Chondrocyte (in vitro differentiated cells): ENCODE data around the gene DECR2. TPM values are rescaled to one million over a fixed set of nuclear protein-coding genes. Genes with fewer than 3 reads are reported as not detected.

ENCODE experiments used
- DNase-seq: peaks from one replicate; pipeline ENCODE4 v3.0.0; 2021; ENCODE audit warnings: mixed read lengths, low spot score
- H3K27ac Mint-ChIP-seq: one replicate; pipeline ENCODE4 v1.8.0; 2021; ENCODE audit warnings: mild to moderate bottlenecking, moderate library complexity, mixed read lengths; ENCODE audit not compliant: unreplicated experiment
- H3K27me3 Mint-ChIP-seq: 2 replicates; pipeline ENCODE4 v1.8.0; 2021; ENCODE audit warnings: low read depth, mixed read lengths
- H3K36me3 Mint-ChIP-seq: 2 replicates; pipeline ENCODE4 v1.8.0; 2021; ENCODE audit warnings: low read depth, mixed read lengths
- H3K4me1 Mint-ChIP-seq: 2 replicates; pipeline ENCODE4 v1.8.0; 2021; ENCODE audit warnings: low read depth, mild to moderate bottlenecking, mixed read lengths
- H3K4me3 Mint-ChIP-seq: one replicate; pipeline ENCODE4 v1.8.0; 2021; ENCODE audit warnings: mild to moderate bottlenecking, moderate library complexity, mixed read lengths; ENCODE audit not compliant: unreplicated experiment
- H3K9me3 Mint-ChIP-seq: 2 replicates; pipeline ENCODE4 v1.8.0; 2021; ENCODE audit warnings: low read depth, mixed read lengths
- CTCF ChIP-seq: fragments of 200-600 bp; sonication (generic); IDR thresholded peaks from 2 replicates; pipeline ENCODE4 v1.5.0; 2021; ENCODE audit warnings: antibody characterized with exemption, mild to moderate bottlenecking, moderate library complexity
- total RNA-seq: library from RNA; stranded (reverse); gene quantifications from 3 replicates; pipeline ENCODE4 v1.2.1, GENCODE V29; 2021

DECR2 gene
- total RNA-seq, 1 donor from 2014 or later = 25.1 TPM

GRCh38 chr16:450385-450784, 48.7 kb downstream of the DECR2 start:
- DNase-seq = no peak
- peak overlapping the region; percentile 2 for H3K27ac Mint-ChIP-seq
- no peaks in the 10 kb centered on the region for H3K9me3 Mint-ChIP-seq
- no peak for TF ChIP-seq CTCF
- peaks cover 12% of the 10 kb centered on the region for H3K4me1 Mint-ChIP-seq
- H3K27me3 Mint-ChIP-seq = no peaks in the 10 kb centered on the region
- H3K36me3 Mint-ChIP-seq = no peaks in the 10 kb centered on the region
- H3K4me3 Mint-ChIP-seq = no peak overlapping the region

GRCh38 chr16:450785-451512, 49.3 kb downstream of the DECR2 start:
- Mint-ChIP-seq H3K9me3 (no peaks in the 10 kb centered on the region), H3K4me1 (peaks cover 12% of the 10 kb centered on the region), H3K36me3 (no peaks in the 10 kb centered on the region), H3K4me3 (no peak overlapping the region), H3K27ac (peak overlapping the region; percentile 82), H3K27me3 (no peaks in the 10 kb centered on the region)
- TF ChIP-seq CTCF = no peak
- no peak for DNase-seq

- H3K4me3 Mint-ChIP-seq = no peak overlapping the region
- H3K27me3 Mint-ChIP-seq = no peaks in the 10 kb centered on the region
- peak overlapping the region; percentile 8 for H3K27ac Mint-ChIP-seq
- no peaks in the 10 kb centered on the region for H3K36me3 Mint-ChIP-seq
- peaks cover 33% of the 10 kb centered on the region for H3K4me1 Mint-ChIP-seq
- no peaks in the 10 kb centered on the region for H3K9me3 Mint-ChIP-seq
- no peak for DNase-seq
- TF ChIP-seq CTCF = no peak
Observed at GRCh38 chr16:454397-454940, 52.8 kb downstream of the DECR2 start.

- no peaks in the 10 kb centered on the region for H3K9me3 Mint-ChIP-seq
- no peak overlapping the region for H3K27ac Mint-ChIP-seq
- no peak for DNase-seq
- H3K4me1 Mint-ChIP-seq = peaks cover 33% of the 10 kb centered on the region
- TF ChIP-seq CTCF = no peak
- no peak overlapping the region for H3K4me3 Mint-ChIP-seq
- H3K36me3 Mint-ChIP-seq = no peaks in the 10 kb centered on the region
- no peaks in the 10 kb centered on the region for H3K27me3 Mint-ChIP-seq
Observed at GRCh38 chr16:455453-455852, 53.8 kb downstream of the DECR2 start.

- TF ChIP-seq CTCF = no peak
- peaks cover 8% of the 10 kb centered on the region for H3K36me3 Mint-ChIP-seq
- H3K4me3 Mint-ChIP-seq = peak overlapping the region; percentile 3
- no peaks in the 10 kb centered on the region for H3K27me3 Mint-ChIP-seq
- H3K27ac Mint-ChIP-seq = peak overlapping the region; percentile 68
- H3K9me3 Mint-ChIP-seq = no peaks in the 10 kb centered on the region
- DNase-seq = no peak
- peaks cover 29% of the 10 kb centered on the region for H3K4me1 Mint-ChIP-seq
Observed at GRCh38 chr16:456891-457483, 55.3 kb downstream of the DECR2 start.
